T47D (cell line): ENCODE measurements around the gene STK11.

ENCODE experiments used
- DNase-seq, 2 experiments: peaks; one replicate each; pipeline versions ENCODE4 v3.0.0 to v3.0.0-alpha.2; 2011 to 2012; ENCODE audit warnings: low read depth in 1 of 2, low spot score in 1 of 2
- JUND ChIP-seq: IDR thresholded peaks from 2 replicates; pipeline ENCODE4 v1.6.1; 2012; ENCODE audit warnings: low read depth
- in situ Hi-C: cut with HindIII; loops from 2 replicates; pipeline ENCODE4 v1.10.0; 2016; ENCODE audit warnings: low sequenced_read_pairs, low pct_unique_long_range_greater_than_20kb

The STK11 gene

DNA sequence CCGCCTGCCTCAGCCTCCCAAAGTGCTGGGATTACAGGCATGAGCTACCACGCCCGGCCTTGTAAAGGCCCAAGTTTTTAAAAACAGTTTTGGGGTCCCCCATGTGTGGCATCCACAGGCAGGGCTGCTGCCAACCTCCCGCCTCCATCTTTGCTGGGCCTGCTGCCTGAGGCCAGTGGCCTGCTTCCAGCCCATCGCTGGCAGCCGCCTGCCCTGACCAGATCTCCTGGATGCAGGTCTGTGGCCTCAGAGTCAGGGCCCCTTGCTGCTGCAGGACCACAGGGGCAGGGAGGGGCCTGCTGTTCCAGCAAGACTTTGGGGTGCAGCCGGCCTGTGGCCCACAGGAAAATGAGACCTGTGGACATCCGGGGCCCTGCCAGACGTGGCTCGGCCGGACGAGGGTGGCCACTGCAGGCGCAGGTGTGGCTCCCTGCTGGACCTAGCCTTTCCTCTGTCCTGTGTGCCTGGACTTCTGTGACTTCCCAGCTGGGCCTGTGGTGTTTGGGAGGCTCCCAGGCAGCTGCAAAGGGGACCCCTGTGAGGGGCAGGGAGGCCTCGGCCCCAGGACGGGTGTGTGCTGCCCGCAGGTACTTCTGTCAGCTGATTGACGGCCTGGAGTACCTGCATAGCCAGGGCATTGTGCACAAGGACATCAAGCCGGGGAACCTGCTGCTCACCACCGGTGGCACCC is 14.4 kb downstream of the STK11 start:
- no peak for TF ChIP-seq JUND
- in situ Hi-C loops: no loop called here
- no peak for DNase-seq

DNA sequence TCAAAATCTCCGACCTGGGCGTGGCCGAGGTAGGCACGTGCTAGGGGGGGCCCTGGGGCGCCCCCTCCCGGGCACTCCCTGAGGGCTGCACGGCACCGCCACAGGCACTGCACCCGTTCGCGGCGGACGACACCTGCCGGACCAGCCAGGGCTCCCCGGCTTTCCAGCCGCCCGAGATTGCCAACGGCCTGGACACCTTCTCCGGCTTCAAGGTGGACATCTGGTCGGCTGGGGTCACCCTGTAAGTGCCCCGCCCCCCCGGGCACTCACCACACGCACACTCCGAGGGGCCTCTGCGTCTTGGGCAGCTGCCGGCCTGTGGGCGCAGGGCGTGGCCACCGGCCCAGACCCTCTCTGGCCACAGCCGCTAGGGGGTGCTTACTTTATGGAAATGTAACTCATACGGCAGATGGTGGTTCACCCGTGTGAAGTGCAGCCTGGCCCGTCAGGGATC is 14.9 kb downstream of the STK11 start:
- no peak for TF ChIP-seq JUND
- in situ Hi-C loops: no loop called here
- no peak for DNase-seq

GRCh38 chr19:1220976-1221903 is 15.7 kb downstream of the STK11 start:
- no peak for DNase-seq
- in situ Hi-C loops: no loop called here
- no peak for TF ChIP-seq JUND

GRCh38 chr19:1221904-1222255 is 16.3 kb downstream of the STK11 start:
- no peak for DNase-seq
- TF ChIP-seq JUND: no peak
- in situ Hi-C loops: no loop called here

GRCh38 chr19:1222394-1222793 is 16.8 kb downstream of the STK11 start:
- DNase-seq: no peak
- TF ChIP-seq JUND: no peak
- in situ Hi-C loops: no loop called here

- DNase-seq: peak in 1 of 2 experiments; percentile 69
- in situ Hi-C loops: no loop called here
- TF ChIP-seq JUND: no peak
These were observed 17.7 kb downstream of the STK11 start for GRCh38 chr19:1223018-1223855.

DNA sequence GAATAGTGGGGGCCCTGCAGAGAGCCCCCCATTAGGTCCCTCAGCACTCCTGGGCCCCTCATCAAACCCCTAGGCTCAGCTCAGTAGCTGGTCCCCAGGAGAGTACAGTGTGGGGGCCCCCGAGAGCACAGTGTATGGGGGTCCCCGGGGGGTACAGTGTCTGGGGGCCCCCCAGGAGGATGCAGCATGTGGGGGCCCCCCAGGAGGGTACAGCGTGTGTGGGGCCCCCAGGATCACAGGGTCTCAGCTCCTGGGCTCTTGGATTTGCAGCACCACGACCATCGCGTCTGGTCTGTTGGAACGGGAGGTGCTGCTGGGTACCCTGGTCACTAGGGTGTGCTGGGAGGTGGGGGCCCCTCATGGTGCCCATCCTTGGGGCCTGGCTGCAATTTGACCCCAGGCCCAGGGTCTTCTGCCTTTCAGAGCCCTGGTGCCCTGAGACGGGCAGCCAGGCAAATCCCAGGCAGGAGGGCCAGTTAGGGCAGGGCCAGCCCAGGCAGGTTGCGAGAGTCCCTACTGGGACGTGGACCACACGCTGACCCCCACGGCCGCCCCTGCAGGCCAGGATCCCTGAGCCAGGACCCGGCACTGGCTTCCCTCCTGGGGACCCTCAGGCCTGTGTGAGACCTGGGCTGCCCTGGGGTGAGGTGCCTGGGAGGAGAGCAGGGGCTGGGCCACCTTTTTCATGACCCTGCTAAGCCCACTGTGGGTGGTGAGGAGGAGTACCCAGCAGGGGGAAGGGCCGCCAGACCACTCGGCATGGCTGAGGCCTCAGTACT is 18.7 kb downstream of the STK11 start:
- in situ Hi-C loops: no loop called here

GRCh38 chr19:1224847-1225246 is 19.3 kb downstream of the STK11 start:
- in situ Hi-C loops: no loop called here
- no peak for TF ChIP-seq JUND
- no peak for DNase-seq

More for the DNA sequence above, 18.7 kb downstream of the STK11 start:
- TF ChIP-seq JUND: no peak
- no peak for DNase-seq

- no peak for TF ChIP-seq JUND
- in situ Hi-C loops: no loop called here
- DNase-seq: no peak
These were observed 20.1 kb downstream of the STK11 start for GRCh38 chr19:1225440-1226226.

GRCh38 chr19:1226227-1226518 is 20.6 kb downstream of the STK11 start:
- no peak for DNase-seq
- in situ Hi-C loops: no loop called here
- TF ChIP-seq JUND: no peak

GRCh38 chr19:1226522-1227303 is 21.1 kb downstream of the STK11 start:
- in situ Hi-C loops: no loop called here
- DNase-seq: no peak
- TF ChIP-seq JUND: no peak
